Measurements from ENCODE around the gene FRMD1.

The FRMD1 gene

GRCh38 chr6:168067081-168067759 lies 11.8 kb downstream of the FRMD1 start:
- Histone ChIP-seq H3K4me3 (ENCODE audit: low read depth in 1 of 2, low read length in 2 of 2) (no peak overlapping the region), H3K36me3 (ENCODE audit: control insufficient read depth in 1 of 2, insufficient read depth in 2 of 2, low read length in 2 of 2) (no peaks in the 10 kb centered on the region), H3K4me1 (ENCODE audit: control insufficient read depth in 1 of 2, insufficient read depth in 2 of 2, low read length in 2 of 2) (no peaks in the 10 kb centered on the region), H3K9me3 (ENCODE audit: control insufficient read depth in 1 of 2, low read length in 2 of 2) (no peaks in the 10 kb centered on the region), H3K9ac (ENCODE audit: low read depth in 1 of 2, low read length in 2 of 2) (no peak overlapping the region), H3K27me3 (ENCODE audit: control insufficient read depth in 1 of 2, insufficient read depth in 2 of 2, low read length in 2 of 2) (no peaks in the 10 kb centered on the region), H3K27ac (ENCODE audit: low read depth, low read length) (no peak overlapping the region)

- Histone ChIP-seq H3K4me1 (ENCODE audit: control insufficient read depth in 1 of 2, insufficient read depth in 2 of 2, low read length in 2 of 2) (peaks cover 0 to 4% of the 10 kb centered on the region in 2 donors), H3K9me3 (ENCODE audit: control insufficient read depth in 1 of 2, low read length in 2 of 2) (no peaks in the 10 kb centered on the region), H3K27me3 (ENCODE audit: control insufficient read depth in 1 of 2, insufficient read depth in 2 of 2, low read length in 2 of 2) (no peaks in the 10 kb centered on the region), H3K4me3 (ENCODE audit: low read depth in 1 of 2, low read length in 2 of 2) (no peak overlapping the region), H3K27ac (ENCODE audit: low read depth, low read length) (no peak overlapping the region), H3K9ac (ENCODE audit: low read depth in 1 of 2, low read length in 2 of 2) (no peak overlapping the region), H3K36me3 (ENCODE audit: control insufficient read depth in 1 of 2, insufficient read depth in 2 of 2, low read length in 2 of 2) (no peaks in the 10 kb centered on the region)
Observed at GRCh38 chr6:168064226-168064807, 14.7 kb downstream of the FRMD1 start.

- no peaks in the 10 kb centered on the region for H3K9me3 ChIP-seq (ENCODE audit: control insufficient read depth in 1 of 2, low read length in 2 of 2)
- no peaks in the 10 kb centered on the region for H3K27me3 ChIP-seq (ENCODE audit: control insufficient read depth in 1 of 2, insufficient read depth in 2 of 2, low read length in 2 of 2)
- H3K27ac ChIP-seq (ENCODE audit: low read depth, low read length) = no peak overlapping the region
- no peaks in the 10 kb centered on the region for H3K36me3 ChIP-seq (ENCODE audit: control insufficient read depth in 1 of 2, insufficient read depth in 2 of 2, low read length in 2 of 2)
- H3K9ac ChIP-seq (ENCODE audit: low read depth in 1 of 2, low read length in 2 of 2) = no peak overlapping the region
- H3K4me1 ChIP-seq (ENCODE audit: control insufficient read depth in 1 of 2, insufficient read depth in 2 of 2, low read length in 2 of 2) = peaks cover 0 to 4% of the 10 kb centered on the region in 2 donors
- H3K4me3 ChIP-seq (ENCODE audit: low read depth in 1 of 2, low read length in 2 of 2) = no peak overlapping the region
Observed at GRCh38 chr6:168063431-168063830, 15.6 kb downstream of the FRMD1 start.

- Histone ChIP-seq H3K27me3 (ENCODE audit: control insufficient read depth in 1 of 2, insufficient read depth in 2 of 2, low read length in 2 of 2) (no peaks in the 10 kb centered on the region), H3K9ac (ENCODE audit: low read depth in 1 of 2, low read length in 2 of 2) (no peak overlapping the region), H3K4me1 (ENCODE audit: control insufficient read depth in 1 of 2, insufficient read depth in 2 of 2, low read length in 2 of 2) (peaks cover 0 to 4% of the 10 kb centered on the region in 2 donors), H3K9me3 (ENCODE audit: control insufficient read depth in 1 of 2, low read length in 2 of 2) (no peaks in the 10 kb centered on the region), H3K36me3 (ENCODE audit: control insufficient read depth in 1 of 2, insufficient read depth in 2 of 2, low read length in 2 of 2) (no peaks in the 10 kb centered on the region), H3K27ac (ENCODE audit: low read depth, low read length) (no peak overlapping the region), H3K4me3 (ENCODE audit: low read depth in 1 of 2, low read length in 2 of 2) (no peak overlapping the region)
Observed at GRCh38 chr6:168062346-168063289, 16.4 kb downstream of the FRMD1 start.

- Histone ChIP-seq H3K4me3 (ENCODE audit: low read depth in 1 of 2, low read length in 2 of 2) (no peak overlapping the region), H3K9ac (ENCODE audit: low read depth in 1 of 2, low read length in 2 of 2) (no peak overlapping the region), H3K27me3 (ENCODE audit: control insufficient read depth in 1 of 2, insufficient read depth in 2 of 2, low read length in 2 of 2) (no peaks in the 10 kb centered on the region), H3K9me3 (ENCODE audit: control insufficient read depth in 1 of 2, low read length in 2 of 2) (no peaks in the 10 kb centered on the region), H3K4me1 (ENCODE audit: control insufficient read depth in 1 of 2, insufficient read depth in 2 of 2, low read length in 2 of 2) (peaks cover 0 to 4% of the 10 kb centered on the region in 2 donors), H3K36me3 (ENCODE audit: control insufficient read depth in 1 of 2, insufficient read depth in 2 of 2, low read length in 2 of 2) (no peaks in the 10 kb centered on the region), H3K27ac (ENCODE audit: low read depth, low read length) (no peak overlapping the region)
Observed at GRCh38 chr6:168061269-168062210, 17.5 kb downstream of the FRMD1 start.

- no peaks in the 10 kb centered on the region for H3K9me3 ChIP-seq (ENCODE audit: control insufficient read depth in 1 of 2, low read length in 2 of 2)
- H3K36me3 ChIP-seq (ENCODE audit: control insufficient read depth in 1 of 2, insufficient read depth in 2 of 2, low read length in 2 of 2) = no peaks in the 10 kb centered on the region
- H3K9ac ChIP-seq (ENCODE audit: low read depth in 1 of 2, low read length in 2 of 2) = no peak overlapping the region
Observed at GRCh38 chr6:168060521-168060931, 18.5 kb downstream of the FRMD1 start.

GRCh38 chr6:168058691-168059551 lies 20.1 kb downstream of the FRMD1 start:
- no peak overlapping the region for H3K4me3 ChIP-seq (ENCODE audit: low read depth in 1 of 2, low read length in 2 of 2)
- no peaks in the 10 kb centered on the region for H3K36me3 ChIP-seq (ENCODE audit: control insufficient read depth in 1 of 2, insufficient read depth in 2 of 2, low read length in 2 of 2)
- H3K9me3 ChIP-seq (ENCODE audit: control insufficient read depth in 1 of 2, low read length in 2 of 2) = no peaks in the 10 kb centered on the region
- H3K27me3 ChIP-seq (ENCODE audit: control insufficient read depth in 1 of 2, insufficient read depth in 2 of 2, low read length in 2 of 2) = no peaks in the 10 kb centered on the region
- H3K27ac ChIP-seq (ENCODE audit: low read depth, low read length) = no peak overlapping the region
- H3K4me1 ChIP-seq (ENCODE audit: control insufficient read depth in 1 of 2, insufficient read depth in 2 of 2, low read length in 2 of 2) = peaks cover 0 to 4% of the 10 kb centered on the region in 2 donors
- no peak overlapping the region for H3K9ac ChIP-seq (ENCODE audit: low read depth in 1 of 2, low read length in 2 of 2)

More at GRCh38 chr6:168060521-168060931, 18.5 kb downstream of the FRMD1 start:
- Histone ChIP-seq H3K27me3 (ENCODE audit: control insufficient read depth in 1 of 2, insufficient read depth in 2 of 2, low read length in 2 of 2) (no peaks in the 10 kb centered on the region), H3K27ac (ENCODE audit: low read depth, low read length) (no peak overlapping the region), H3K4me1 (ENCODE audit: control insufficient read depth in 1 of 2, insufficient read depth in 2 of 2, low read length in 2 of 2) (peaks cover 0 to 4% of the 10 kb centered on the region in 2 donors), H3K4me3 (ENCODE audit: low read depth in 1 of 2, low read length in 2 of 2) (no peak overlapping the region)

- Histone ChIP-seq H3K4me1 (ENCODE audit: control insufficient read depth in 1 of 2, insufficient read depth in 2 of 2, low read length in 2 of 2) (peaks cover 0 to 4% of the 10 kb centered on the region in 2 donors), H3K36me3 (ENCODE audit: control insufficient read depth in 1 of 2, insufficient read depth in 2 of 2, low read length in 2 of 2) (no peaks in the 10 kb centered on the region), H3K27ac (ENCODE audit: low read depth, low read length) (no peak overlapping the region), H3K9ac (ENCODE audit: low read depth in 1 of 2, low read length in 2 of 2) (no peak overlapping the region), H3K27me3 (ENCODE audit: control insufficient read depth in 1 of 2, insufficient read depth in 2 of 2, low read length in 2 of 2) (no peaks in the 10 kb centered on the region), H3K9me3 (ENCODE audit: control insufficient read depth in 1 of 2, low read length in 2 of 2) (no peaks in the 10 kb centered on the region), H3K4me3 (ENCODE audit: low read depth in 1 of 2, low read length in 2 of 2) (no peak overlapping the region)
Observed at GRCh38 chr6:168057836-168058235, 21.2 kb downstream of the FRMD1 start.

Measured in duodenal mucosa (tissue), 2 donors.